Measurements from ENCODE around the gene INKA2. TPM values are rescaled to one million over a fixed set of nuclear protein-coding genes. Genes with fewer than 3 reads are reported as not detected.

The INKA2 gene
- total RNA-seq, 1 donor: 0.27 TPM

DNA sequence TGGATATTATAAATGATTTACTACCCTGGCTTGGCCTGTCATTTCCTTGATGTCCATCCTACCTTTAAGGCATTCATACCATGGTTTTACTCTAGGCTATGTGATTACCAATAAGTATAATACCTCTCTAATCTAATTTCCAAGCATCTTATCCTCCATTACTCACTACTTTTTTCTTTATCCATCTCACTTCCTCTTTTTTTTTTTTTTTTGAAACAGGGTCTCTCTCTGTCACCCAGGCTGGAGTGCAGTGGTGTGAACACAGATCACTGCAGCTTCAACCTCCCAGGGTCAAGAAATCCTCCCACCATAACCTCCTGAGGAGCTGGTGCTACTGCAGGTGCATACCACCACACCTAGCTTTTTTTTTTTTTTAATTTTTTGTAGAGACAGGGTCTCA lies 39.9 kb downstream of the INKA2 start:
- H3K4me3 ChIP-seq (ENCODE audit: low read depth, low read length): no peak overlapping the region
- DNase-seq (ENCODE audit: low read depth): no peak
- TF ChIP-seq, protein P1, sequence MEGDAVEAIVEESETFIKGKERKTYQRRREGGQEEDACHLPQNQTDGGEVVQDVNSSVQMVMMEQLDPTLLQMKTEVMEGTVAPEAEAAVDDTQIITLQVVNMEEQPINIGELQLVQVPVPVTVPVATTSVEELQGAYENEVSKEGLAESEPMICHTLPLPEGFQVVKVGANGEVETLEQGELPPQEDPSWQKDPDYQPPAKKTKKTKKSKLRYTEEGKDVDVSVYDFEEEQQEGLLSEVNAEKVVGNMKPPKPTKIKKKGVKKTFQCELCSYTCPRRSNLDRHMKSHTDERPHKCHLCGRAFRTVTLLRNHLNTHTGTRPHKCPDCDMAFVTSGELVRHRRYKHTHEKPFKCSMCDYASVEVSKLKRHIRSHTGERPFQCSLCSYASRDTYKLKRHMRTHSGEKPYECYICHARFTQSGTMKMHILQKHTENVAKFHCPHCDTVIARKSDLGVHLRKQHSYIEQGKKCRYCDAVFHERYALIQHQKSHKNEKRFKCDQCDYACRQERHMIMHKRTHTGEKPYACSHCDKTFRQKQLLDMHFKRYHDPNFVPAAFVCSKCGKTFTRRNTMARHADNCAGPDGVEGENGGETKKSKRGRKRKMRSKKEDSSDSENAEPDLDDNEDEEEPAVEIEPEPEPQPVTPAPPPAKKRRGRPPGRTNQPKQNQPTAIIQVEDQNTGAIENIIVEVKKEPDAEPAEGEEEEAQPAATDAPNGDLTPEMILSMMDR (IDR thresholded peaks at IDR 0.05; ENCODE audit: insufficient read depth, low read length): no peak

DNA sequence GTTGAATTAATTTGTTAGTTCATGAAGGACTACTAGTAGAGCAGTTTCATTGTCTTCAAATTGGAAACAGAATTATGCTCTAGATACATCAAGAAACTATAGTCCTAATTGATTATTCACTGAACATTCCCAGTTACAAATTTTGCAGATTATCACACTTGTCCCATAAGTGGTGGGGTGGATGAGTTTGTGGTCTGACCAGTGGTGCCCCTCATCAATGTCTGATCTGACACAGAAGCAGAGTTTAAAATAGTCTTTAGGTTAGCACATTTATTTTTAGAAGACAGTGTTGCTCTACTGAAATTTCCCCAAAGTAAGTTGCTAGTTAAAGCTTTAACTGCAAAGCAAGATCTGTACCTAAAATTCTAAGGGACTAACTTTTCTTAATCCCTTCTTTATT lies 42.9 kb downstream of the INKA2 start:
- no peak overlapping the region for H3K4me3 ChIP-seq (ENCODE audit: low read depth, low read length)
- TF ChIP-seq, protein P1 (IDR thresholded peaks at IDR 0.05; ENCODE audit: insufficient read depth, low read length): no peak
- DNase-seq (ENCODE audit: low read depth): no peak

DNA sequence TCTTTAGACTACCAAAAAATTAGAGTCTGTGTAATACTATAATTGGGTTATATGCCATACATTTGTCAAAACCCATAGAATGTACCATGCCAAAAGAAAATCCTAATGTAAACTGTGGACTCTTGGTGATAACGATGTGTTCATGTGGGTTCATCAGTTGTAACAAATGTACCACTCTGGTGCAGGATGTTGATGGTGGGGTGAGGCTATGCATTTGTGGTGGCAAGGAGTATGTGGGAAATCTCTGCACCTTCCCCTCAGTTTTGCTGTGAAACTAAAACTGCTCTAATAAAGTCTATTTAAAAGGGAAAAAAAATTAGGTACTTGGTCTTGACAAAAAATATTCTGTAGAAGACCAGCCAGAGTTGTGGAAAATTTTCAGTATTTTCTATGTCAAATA lies 43.4 kb downstream of the INKA2 start:
- no peak overlapping the region for H3K4me3 ChIP-seq (ENCODE audit: low read depth, low read length)
- TF ChIP-seq, protein P1 (IDR thresholded peaks at IDR 0.05; ENCODE audit: insufficient read depth, low read length): no peak
- DNase-seq (ENCODE audit: low read depth): no peak

GRCh38 chr1:111691886-111692285 lies 47.3 kb downstream of the INKA2 start:
- no peak for DNase-seq (ENCODE audit: low read depth)

GRCh38 chr1:111690306-111690617 lies 48.9 kb downstream of the INKA2 start:
- no peak overlapping the region for H3K4me3 ChIP-seq (ENCODE audit: low read depth, low read length)
- TF ChIP-seq, protein P1 (IDR thresholded peaks at IDR 0.05; ENCODE audit: insufficient read depth, low read length): no peak
- peak; percentile 96 for DNase-seq (ENCODE audit: low read depth)

More at GRCh38 chr1:111691886-111692285, 47.3 kb downstream of the INKA2 start:
- H3K4me3 ChIP-seq (ENCODE audit: low read depth, low read length): no peak overlapping the region
- TF ChIP-seq, protein P1 (IDR thresholded peaks at IDR 0.05; ENCODE audit: insufficient read depth, low read length): no peak

Small RNA genes lying within 50 kb of the gene (small RNA-seq; reads per million reads assigned to genes)
- 0.25 reads per million for gene INKA2

Other genes with a start within 250 kb of the INKA2 start
- gene ADORA3, start 235.8 kb downstream of the INKA2 start, total RNA-seq (ENCODE audit: low replicate concordance): not detected in 2 replicates
- not detected in 2 replicates for gene TMIGD3, start 235.8 kb downstream of the INKA2 start, total RNA-seq (ENCODE audit: low replicate concordance)
- gene RAP1A, start 119.6 kb downstream of the INKA2 start, total RNA-seq (ENCODE audit: low replicate concordance): 21.9 and 36.2 TPM in 2 replicates
- 16.7 and 17.1 TPM in 2 replicates for gene DDX20, start 16.5 kb upstream of the INKA2 start, total RNA-seq (ENCODE audit: low replicate concordance)

Data from fibroblast of the aortic adventitia (primary cell).